GM19467 (cell line): Measurements from ENCODE around the gene NET1.
"Not testable (repeated sequence)": the region's sequence is repeated elsewhere in the genome, so short reads cannot be mapped to it uniquely, and the experiment has no call there.

Experiments used
- ATAC-seq: cut with Tn5 transposase; IDR thresholded peaks from one replicate; pipeline ENCODE4 v1.9.1; 2021; ENCODE audit warnings: mild to moderate bottlenecking, moderate library complexity; ENCODE audit not compliant: unreplicated experiment

Gene NET1

DNA sequence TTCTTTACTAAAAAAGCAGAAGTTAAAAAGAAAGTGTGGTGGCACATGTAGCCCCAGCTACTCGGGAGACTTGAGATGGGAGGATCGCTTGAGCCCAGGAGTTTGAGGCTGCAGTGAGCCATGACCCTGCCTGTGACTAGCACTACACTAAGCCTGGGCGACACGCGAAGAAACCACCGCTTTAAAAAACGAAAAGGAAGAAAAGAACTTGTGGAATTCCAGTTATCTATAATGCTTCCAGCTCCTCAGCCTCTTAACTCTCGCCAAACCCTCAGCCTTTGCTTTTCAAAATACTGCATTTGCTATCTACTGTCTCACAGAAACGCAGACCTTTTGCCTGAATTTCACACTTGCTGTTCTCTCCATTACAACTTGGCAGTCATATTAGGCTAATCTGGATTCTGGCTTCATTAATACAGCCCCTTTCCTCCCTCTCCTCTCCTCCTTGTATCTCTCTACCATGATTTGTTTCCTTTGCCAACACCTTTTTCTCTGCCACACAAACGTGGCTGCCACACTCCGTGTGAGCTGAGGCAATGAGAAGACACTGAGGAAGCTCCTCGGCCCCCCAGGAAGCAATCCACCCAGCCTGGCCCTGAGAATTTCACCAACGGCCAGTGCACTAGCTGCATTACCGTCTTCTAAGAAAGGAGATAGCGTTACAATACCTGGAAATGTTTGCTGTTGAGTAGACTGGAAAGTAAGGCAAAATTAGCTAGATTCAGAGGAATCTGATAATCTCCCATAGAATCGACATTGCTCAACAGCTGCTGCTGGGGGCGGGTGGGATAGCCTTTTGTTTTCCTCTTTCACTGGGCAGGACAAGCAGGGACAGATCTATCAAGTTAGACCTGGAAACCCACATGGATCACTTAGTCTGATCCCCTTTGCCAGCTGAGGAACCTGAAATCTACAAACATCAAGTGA is 49.8 kb downstream of the NET1 start:
- no peak for ATAC-seq

DNA sequence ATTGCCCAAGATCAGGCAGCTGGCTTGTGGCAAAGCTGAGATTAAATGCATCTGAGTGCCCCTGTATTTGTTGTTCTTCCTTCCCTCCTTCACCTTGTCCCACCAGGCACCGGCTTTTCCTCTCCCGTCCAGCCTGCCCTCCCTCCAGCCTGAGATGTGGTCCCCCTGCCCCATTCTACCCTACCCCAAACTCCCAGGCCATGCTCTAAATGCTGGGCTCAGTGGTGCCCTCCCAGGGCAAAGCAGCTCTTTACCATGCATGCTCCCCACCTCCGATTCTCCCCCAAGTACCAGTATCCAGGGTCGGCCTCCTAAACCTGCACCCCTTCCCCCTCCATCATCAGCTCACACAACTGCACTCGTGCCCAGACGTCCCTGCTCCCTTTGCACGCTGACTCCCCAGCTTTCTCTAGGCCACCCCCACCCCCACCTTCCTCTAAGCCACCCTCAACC is 50.5 kb downstream of the NET1 start:
- ATAC-seq, result no peak

DNA sequence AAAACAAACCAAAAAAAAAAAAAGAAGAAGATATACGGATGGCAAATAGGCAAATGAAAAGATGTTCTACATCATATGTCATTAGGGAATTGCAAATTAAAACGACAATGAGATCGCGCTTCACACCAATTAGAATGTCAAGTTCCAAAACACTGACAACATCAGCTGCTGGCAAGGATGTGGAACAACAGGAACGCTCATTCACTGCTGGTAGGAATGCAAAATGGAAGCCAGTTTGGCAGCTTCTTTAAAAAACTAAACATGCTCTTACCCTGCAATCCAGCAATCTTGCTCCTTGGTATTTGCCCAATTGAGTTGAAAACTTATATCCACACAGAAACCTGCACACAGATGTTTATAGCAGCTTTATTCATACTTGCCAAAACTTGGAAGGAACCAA is 52.2 kb downstream of the NET1 start:
- ATAC-seq, result no peak

DNA sequence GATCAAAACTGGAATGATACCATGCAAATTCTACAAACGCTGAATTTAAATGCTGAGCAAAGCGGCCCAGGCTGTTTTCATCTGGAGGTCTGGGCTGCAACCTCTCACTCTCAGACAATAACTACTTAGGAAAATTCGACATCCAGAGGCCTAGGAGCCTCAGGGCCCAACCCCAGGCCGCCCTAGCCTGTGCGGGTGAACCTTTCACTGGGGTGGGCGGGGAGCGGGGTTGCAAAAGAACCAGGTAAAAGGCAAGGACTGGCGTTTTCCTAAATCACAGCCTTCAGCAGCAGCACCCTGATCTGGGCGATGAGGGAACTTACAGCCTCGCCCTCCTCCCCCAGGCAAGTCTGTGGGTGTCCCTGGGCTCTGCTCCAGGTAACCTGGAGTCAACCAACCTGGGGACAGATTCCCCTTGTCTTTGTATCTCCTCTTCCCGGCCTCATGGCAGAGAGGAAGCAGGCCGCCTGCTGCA is 53.7 kb downstream of the NET1 start:
- no peak for ATAC-seq

DNA sequence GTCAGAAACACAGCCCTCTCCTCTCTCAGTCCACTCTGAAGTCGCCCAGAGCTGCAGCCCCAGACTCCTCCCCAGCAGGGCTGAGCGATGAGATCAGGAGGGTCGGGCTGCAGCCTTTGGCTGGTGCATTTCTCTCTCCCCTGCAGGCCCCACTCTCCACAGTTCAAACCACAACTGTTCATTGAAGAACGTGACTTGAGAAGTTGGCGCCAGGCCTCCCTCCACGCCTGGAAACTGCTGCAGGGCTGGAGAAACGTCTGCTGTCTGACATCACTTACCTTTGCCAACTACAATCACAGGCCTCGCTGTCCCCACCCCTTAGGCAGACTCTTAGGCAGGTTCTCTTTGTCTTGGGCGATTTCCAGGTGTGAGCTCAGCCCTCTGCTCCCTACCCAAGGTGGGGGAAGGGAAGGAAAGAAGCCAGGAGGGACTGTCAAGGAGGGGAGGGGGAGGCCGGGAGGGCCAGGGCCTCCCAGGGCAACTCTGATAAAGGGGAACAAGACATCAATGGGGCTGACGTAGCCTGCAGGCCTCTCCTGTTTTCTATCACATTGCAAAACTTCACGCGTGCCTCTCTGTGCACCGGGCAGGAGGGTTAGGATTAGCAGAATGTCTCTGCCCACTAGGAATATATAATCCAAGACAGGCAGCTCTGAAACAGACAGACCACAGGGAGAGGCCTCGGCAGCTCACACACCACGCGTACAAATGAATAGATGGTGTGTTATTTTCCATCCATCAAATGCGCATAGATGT is 54.3 kb downstream of the NET1 start:
- no peak for ATAC-seq

DNA sequence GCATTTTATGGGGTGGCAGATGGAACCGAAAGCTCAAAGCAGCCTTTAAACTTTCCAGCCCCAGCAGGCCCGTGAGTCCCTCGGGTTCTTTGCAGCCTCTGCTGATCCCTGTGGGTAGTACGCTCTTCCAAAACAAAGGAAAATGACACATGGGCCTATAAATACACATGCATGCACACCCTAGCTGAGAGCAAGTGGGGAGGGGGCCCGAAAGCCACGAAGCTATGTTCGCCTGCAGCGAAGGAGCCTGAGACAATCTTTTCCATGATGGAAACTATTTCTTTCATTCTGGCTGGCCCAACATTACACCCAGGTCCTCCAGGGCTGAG is 54.8 kb downstream of the NET1 start:
- no peak for ATAC-seq

DNA sequence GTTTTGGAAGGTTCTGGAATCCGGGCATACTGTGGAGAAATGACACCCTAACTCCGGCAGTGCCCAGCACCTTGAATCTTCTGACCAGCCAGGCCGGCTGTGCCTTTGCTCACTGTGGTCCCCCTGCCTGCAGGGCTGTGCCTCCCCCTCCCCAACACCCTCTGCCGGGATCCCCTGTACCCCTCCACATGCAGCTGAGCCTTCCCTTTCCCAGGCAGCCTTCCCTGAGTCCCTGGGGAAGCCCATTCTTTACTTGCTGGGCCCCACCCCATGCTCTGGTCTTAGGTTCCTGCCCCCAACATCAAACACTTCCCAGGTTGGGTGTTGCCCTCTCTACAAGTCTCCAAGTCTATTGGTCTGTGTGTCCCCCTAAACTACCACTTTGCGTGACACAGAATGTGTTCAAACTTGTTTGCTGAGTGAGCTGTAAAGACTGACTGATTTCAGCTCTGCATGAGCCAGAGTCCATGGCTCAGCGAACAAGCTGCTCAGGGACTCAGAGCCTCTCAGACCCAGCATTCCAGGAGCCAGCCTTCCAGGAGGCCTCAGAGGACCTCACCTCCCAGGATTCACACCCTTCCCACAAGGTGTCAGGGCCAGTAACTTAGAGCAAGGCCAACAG is 55.4 kb downstream of the NET1 start:
- no peak for ATAC-seq

DNA sequence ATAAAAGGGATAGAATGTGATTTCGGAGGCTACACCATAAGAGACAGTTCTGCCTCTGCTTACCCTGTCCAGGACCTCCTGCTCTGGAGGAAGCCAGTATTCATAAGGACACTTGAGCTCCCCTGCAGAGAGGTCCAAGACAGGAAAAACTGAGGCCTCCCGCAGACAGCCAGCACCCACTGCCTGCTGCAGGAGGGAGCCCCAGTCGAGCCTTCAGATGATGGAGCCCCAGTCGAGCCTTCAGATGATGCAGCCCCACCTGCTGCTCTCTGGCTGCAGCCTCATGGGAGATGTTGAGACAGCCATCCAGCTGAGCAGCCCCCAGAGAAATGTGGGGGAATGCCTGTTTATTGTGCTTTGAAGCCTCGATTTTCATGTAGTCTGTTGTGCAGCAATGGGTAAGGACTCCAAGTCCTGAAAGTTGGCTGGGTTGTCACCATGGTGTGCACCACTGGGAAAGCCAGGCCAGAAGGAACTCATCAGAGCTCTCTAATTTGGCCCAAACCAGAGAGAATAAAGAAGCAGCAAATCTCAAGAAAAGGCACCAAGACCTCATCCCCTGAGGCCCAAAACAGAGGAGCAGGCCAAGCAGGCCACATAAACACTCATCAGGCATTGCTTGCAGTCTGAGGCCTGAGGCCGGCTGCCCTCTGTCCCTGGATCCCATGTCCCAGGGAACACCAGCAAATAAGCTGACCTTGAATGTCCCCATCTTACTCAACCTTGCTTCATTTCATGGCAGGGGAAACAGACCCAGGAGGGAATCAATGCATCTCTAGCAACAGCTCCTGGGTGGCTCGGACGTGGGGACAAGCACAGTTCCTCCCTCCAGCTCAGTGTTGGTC is 56.1 kb downstream of the NET1 start:
- ATAC-seq, result no peak

DNA sequence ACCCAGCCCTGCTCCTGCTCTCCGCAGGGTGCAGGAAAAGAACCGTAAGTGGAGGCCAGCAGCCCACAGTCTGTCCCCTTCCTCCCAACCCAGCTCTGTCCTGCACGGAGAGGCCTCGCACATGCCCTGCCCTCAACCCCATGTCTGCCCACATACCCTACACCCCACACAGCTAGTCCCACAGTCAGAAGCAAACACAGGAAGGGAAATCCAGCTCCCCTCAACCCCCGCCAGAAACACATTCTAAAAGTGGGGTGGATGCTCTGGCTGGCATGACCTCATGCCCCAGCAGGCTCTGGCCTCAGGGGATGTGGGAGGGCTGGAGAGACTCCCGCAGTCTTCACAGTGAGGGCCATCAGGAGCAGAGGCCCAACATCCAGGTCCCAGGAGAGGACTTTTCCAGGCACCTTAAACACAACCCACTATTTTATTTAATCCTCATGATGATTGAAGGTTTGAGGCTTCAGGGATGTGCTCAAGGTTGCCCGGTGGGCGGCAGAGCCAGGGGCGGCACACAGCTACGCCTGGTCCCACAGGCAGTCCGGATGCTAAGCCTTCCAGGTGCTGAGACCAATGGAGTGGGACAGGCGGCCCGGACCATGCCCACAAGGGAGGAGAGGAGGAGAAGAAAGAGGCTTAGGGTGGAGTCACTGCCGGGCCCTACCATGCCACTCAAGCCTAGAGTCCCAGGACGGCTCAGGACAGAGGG is 57.1 kb downstream of the NET1 start:
- no peak for ATAC-seq

DNA sequence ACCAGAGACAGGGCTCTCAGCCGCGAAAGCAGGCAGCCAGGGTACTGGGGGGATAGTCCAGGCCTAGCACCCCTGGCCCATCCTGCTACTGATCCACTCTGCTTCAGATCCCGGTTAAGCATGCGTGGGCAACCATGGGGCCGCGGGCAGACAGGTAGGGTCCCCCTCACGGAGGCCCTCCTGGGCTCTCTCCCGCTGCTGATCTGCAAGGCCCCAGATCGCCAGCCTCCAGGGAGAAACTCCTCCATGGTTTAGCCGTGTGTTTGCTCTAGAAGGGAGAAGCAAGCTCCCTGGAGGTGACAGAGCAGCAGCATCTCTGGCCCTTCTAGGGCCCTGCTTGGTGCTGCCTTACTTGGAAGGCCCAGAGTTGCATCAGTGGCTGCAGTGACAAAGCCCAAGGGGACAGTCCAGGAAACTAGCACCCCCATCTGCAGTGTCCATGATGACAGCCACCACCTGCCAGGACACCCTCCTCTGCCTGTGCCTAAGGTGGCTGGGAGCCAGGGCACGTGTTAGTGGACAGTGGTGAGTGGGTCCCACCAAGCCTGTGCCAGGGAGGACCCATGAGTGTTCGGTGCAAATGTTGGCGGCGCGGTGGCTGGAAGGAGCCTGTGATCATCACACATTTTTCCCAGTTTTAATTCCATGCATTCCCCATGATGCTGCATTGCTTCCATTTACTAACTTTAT is 57.9 kb downstream of the NET1 start:
- ATAC-seq, result no peak

DNA sequence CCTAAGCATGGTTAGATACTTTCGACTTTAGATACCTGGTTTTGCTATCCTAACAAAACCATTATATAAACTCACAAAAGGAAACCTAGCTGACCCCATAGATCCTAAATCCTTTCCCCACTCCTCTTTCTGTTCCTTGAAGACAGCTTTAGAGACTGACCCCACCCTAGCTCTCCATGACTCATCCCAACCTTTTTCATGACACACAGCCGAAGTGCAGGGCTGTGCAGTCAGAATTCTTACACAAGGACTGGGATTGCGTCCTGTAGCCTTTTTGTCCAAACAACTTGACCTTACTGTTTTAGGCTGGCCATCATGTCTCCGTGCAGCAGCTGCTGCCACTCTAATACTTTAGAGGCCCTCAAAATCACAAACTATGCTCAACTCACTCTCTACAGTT is 62.3 kb downstream of the NET1 start:
- not testable (repeated sequence) for ATAC-seq

DNA sequence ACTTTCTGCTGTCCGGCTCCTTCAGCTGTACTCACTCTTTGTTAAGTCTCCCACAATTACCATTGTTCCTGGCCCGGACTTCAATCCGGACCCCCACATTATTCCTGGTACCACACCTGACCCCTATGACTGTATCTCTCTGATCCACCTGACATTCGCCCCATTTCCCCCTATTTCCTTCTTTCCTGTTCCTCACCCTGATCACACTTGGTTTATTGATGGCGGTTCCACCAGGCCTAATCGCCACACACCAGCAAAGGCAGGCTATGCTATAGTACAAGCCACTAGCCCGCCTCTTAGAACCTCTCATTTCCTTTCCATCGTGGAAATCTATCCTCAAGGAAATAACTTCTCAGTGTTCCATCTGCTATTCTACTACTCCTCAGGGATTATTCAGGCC is 62.7 kb downstream of the NET1 start:
- ATAC-seq, result not testable (repeated sequence)

DNA sequence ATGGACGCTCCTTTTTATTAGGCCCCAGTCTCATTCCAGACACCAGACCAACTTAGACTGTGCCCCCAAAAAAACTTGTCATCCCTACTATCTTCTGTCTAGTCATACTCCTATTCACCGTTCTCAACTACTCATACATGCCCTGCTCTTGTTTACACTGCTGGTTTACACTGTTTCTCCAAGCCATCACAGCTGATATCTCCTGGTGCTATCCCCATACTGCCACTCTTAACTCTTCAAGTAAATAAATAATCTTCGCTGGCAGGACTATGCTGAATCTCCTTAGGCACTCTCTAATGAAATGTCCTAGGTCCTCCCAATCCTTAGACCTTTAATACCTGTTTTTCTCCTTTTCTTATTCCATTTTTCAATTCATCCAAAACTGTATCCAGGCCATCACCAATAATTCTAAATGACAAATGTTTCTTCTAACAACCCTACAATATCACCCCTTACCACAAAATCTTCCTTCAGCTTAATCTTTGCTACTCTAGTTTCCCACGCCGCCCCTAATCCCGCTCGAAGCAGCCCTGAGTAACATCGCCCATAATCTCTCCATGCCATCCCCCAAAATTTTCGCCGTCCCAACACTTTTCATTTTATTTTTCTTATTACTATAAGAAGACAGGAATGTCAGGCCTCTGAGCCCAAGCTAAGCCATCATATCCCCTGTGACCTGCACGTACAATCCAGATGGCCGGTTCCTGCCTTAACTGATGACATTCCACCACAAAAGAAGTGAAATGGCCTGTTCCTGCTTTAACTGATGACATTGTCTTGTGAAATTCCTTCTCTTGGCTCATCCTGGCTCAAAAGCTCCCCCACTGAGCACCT is 63.8 kb downstream of the NET1 start:
- ATAC-seq, result not testable (repeated sequence)

DNA sequence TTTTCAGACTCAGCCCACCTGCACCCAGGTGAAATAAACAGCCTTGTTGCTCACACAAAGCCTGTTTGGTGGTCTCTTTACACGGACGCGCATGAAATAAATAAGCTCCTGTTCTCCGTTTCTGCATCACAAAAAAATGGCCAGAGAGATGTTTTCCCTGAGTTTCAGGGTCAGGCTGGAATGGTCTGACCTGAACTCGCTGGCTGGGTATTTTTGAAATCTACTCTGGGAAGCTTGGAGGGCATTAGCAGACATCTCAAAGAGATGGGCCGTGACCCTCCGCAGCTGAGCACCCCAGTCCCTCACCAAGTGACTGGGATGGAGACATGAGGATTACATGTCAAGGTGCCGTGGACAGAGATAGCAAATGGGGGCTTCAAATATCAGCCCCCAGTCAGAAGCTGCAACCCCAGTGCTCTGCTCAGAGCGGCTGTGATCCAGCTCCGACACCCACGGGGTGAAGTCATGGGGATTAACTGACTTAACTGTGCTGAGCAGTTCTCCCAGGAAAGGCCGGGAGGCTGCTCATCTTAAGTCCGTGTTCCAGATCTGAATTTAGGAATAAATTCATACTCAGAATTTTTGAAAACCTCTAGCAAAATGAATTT is 64.7 kb downstream of the NET1 start:
- ATAC-seq, result no peak

DNA sequence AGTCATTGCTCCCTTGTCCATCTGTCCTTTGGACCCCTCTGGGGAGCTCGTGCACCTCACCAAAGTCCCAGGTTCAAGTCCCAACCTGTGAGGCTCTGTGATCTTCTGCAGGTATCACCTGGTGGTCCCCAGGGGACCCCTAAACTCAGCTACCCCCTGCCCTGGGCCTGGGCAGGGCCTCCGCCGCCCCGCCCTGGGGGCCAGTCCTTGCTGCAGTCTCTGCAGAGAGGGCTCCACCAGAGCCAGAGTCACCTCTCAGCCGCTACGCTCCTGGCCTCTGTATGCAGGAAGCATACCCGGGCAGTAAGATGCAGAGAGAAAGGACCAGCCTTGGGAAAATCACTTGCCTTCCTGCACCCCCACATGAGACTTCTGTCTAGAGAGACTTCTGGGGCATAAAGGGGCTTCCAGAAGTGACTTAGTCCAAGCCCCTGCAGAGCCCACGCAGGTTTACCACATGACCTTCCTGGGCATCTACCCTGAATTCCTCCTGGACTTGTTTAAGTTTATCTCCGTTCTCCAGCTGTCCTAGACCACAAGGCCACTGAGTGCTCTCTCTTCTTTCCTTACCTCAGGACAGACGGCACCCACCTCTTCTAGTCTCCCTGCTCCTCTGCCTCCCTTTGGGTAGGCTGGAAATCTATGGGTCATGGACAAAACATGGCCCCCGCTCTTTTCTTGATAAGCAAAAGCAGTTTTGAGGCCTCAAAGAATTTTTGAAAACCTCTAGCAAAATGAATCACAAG is 65.8 kb downstream of the NET1 start:
- no peak for ATAC-seq

DNA sequence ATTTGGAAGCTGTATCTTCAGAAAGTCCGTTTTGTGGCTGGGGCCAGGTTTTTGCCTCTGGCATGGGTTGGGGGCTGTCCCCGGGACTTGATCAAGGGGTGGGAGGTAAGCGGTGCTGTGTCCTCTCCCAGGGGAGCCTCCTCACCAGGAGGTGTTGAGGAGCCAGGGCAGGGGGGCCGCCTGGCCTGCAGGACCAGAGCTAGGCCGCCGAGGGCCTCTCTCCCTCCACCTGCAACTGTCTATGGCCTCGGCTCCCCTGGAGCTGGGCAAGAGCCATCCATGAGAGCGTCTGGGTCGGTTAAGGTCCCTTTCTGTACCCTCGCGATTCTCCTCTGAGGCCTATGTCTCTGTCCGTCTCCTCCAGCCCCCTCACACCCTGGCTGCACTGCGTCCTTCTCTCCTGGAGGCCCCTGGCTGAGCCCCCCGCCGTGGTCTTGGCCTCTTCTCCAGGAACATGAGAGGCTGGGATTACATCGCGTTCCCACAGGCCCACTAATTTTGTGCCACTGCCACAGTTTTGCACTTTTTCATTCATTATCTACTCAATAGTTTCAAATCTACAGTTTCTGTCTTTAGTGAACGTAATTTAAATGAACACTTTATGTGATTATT is 66.4 kb downstream of the NET1 start:
- ATAC-seq, result no peak
